NCI-H526 treated with DMSO at 0.1 percent for 48 hours (cell line): ENCODE results near the gene MAP3K5.
"Not testable (repeated sequence)": the region's sequence is repeated elsewhere in the genome, so short reads cannot be mapped to it uniquely, and the experiment has no call there.

Experiments
- DNase-seq: peaks from one replicate; lab custom pipeline; 2025; lab: John Stamatoyannopoulos, UW

MAP3K5 gene

GRCh38 chr6:136772685-136773472 lies 19.4 kb downstream of the MAP3K5 start:
- no peak for DNase-seq

- no peak for DNase-seq
These were observed 21.0 kb downstream of the MAP3K5 start for GRCh38 chr6:136771306-136771705.

GRCh38 chr6:136769759-136770158 lies 22.5 kb downstream of the MAP3K5 start:
- DNase-seq, result no peak

GRCh38 chr6:136769124-136769523 lies 23.2 kb downstream of the MAP3K5 start:
- no peak for DNase-seq

GRCh38 chr6:136767570-136768309 lies 24.5 kb downstream of the MAP3K5 start:
- no peak for DNase-seq

GRCh38 chr6:136767103-136767502 lies 25.2 kb downstream of the MAP3K5 start:
- DNase-seq, result no peak

GRCh38 chr6:136766274-136766673 lies 26.0 kb downstream of the MAP3K5 start:
- no peak for DNase-seq

GRCh38 chr6:136764517-136764993 lies 27.7 kb downstream of the MAP3K5 start:
- DNase-seq, result no peak

GRCh38 chr6:136763716-136764516 lies 28.4 kb downstream of the MAP3K5 start:
- DNase-seq, result no peak

GRCh38 chr6:136763255-136763654 lies 29.0 kb downstream of the MAP3K5 start:
- no peak for DNase-seq

- no peak for DNase-seq
These were observed 30.0 kb downstream of the MAP3K5 start for GRCh38 chr6:136762022-136762975.

GRCh38 chr6:136761227-136761922 lies 30.9 kb downstream of the MAP3K5 start:
- no peak for DNase-seq

- DNase-seq, result not testable (repeated sequence)
These were observed 31.5 kb downstream of the MAP3K5 start for GRCh38 chr6:136760781-136761180.

GRCh38 chr6:136757150-136757549 lies 35.1 kb downstream of the MAP3K5 start:
- DNase-seq, result no peak

GRCh38 chr6:136754820-136755219 lies 37.5 kb downstream of the MAP3K5 start:
- no peak for DNase-seq

GRCh38 chr6:136753624-136754023 lies 38.7 kb downstream of the MAP3K5 start:
- no peak for DNase-seq

GRCh38 chr6:136752554-136752953 lies 39.7 kb downstream of the MAP3K5 start:
- DNase-seq, result no peak

- no peak for DNase-seq
These were observed 40.3 kb downstream of the MAP3K5 start for GRCh38 chr6:136751991-136752390.

GRCh38 chr6:136751522-136751956 lies 40.7 kb downstream of the MAP3K5 start:
- DNase-seq, result no peak

GRCh38 chr6:136750696-136751521 lies 41.4 kb downstream of the MAP3K5 start:
- DNase-seq, result no peak
